ENCODE measurements around the gene RELB. TPM values are rescaled to one million over a fixed set of nuclear protein-coding genes. Genes with fewer than 3 reads are reported as not detected.
A peak's percentile ranks its signal among the peaks of the same experiment; 100 is the strongest.

The RELB gene
- total and polyA plus RNA-seq, 10 of the 15 experiments (the other 5 are each of a cell fraction or from before 2014, with no cell fraction given) = 0.66 to 43.8 (median 12.8) TPM

DNA sequence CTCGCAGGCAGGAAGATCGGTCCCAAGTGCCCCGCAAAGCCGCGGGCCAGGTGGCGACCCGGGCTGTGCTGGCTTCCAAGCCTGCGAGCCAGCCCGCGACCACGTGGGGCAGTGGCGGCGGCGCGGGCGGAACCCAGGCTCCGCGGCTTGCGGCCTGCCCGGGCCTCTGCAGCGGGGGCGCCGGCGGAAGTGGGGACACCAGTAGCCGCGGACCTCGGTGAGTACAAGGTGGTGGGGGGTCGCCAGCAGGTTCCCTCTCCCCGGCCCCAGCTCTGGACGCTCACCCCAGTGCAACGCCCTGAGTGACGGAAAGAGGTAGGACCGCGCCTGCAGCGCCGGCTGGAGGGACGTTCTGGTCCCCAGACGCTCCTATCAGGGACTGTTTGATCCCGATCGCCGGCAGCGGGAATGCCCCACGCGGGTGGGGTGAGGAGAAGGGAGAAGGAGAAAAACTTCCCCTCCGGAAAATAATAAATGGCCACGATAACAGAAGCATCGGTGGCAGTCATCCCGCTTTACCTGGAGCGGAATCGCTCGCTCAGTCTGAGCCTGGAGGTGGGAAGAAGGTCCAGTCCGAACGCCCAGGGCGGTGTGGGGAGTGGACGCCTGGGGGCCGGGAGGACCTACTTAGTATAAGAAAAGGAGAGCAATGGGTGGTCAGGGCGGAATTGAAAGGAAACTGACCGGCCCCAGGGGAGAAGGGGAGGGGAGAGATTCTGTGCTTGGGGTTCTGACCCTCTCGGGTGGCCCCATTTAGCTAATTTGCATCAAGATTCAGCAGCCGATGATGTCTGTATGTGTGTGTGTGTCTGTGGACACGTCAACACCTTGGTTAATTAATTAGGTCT is 78.0 kb downstream of the RELB start, which contains the start of gene GEMIN7 (continued):
- TF ChIP-seq, protein P1, sequence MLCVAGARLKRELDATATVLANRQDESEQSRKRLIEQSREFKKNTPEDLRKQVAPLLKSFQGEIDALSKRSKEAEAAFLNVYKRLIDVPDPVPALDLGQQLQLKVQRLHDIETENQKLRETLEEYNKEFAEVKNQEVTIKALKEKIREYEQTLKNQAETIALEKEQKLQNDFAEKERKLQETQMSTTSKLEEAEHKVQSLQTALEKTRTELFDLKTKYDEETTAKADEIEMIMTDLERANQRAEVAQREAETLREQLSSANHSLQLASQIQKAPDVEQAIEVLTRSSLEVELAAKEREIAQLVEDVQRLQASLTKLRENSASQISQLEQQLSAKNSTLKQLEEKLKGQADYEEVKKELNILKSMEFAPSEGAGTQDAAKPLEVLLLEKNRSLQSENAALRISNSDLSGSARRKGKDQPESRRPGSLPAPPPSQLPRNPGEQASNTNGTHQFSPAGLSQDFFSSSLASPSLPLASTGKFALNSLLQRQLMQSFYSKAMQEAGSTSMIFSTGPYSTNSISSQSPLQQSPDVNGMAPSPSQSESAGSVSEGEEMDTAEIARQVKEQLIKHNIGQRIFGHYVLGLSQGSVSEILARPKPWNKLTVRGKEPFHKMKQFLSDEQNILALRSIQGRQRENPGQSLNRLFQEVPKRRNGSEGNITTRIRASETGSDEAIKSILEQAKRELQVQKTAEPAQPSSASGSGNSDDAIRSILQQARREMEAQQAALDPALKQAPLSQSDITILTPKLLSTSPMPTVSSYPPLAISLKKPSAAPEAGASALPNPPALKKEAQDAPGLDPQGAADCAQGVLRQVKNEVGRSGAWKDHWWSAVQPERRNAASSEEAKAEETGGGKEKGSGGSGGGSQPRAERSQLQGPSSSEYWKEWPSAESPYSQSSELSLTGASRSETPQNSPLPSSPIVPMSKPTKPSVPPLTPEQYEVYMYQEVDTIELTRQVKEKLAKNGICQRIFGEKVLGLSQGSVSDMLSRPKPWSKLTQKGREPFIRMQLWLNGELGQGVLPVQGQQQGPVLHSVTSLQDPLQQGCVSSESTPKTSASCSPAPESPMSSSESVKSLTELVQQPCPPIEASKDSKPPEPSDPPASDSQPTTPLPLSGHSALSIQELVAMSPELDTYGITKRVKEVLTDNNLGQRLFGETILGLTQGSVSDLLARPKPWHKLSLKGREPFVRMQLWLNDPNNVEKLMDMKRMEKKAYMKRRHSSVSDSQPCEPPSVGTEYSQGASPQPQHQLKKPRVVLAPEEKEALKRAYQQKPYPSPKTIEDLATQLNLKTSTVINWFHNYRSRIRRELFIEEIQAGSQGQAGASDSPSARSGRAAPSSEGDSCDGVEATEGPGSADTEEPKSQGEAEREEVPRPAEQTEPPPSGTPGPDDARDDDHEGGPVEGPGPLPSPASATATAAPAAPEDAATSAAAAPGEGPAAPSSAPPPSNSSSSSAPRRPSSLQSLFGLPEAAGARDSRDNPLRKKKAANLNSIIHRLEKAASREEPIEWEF (IDR thresholded peaks at IDR 0.05; ENCODE audit: insufficient replicate concordance, low read depth, low read length) = peak; percentile 8
- peak in 1 of 2 experiments; percentile 88 for TF ChIP-seq SRF (IDR thresholded peaks at IDR 0.05; ENCODE audit: low read depth in 2 of 2, low read length in 2 of 2)
- TF ChIP-seq CREB1 (IDR thresholded peaks at IDR 0.05; ENCODE audit: low read depth) = peak; percentile 66
- TF ChIP-seq STAT3 (IDR thresholded peaks at IDR 0.05; ENCODE audit: low read depth, low read length) = no peak
- TF ChIP-seq, protein P2, sequence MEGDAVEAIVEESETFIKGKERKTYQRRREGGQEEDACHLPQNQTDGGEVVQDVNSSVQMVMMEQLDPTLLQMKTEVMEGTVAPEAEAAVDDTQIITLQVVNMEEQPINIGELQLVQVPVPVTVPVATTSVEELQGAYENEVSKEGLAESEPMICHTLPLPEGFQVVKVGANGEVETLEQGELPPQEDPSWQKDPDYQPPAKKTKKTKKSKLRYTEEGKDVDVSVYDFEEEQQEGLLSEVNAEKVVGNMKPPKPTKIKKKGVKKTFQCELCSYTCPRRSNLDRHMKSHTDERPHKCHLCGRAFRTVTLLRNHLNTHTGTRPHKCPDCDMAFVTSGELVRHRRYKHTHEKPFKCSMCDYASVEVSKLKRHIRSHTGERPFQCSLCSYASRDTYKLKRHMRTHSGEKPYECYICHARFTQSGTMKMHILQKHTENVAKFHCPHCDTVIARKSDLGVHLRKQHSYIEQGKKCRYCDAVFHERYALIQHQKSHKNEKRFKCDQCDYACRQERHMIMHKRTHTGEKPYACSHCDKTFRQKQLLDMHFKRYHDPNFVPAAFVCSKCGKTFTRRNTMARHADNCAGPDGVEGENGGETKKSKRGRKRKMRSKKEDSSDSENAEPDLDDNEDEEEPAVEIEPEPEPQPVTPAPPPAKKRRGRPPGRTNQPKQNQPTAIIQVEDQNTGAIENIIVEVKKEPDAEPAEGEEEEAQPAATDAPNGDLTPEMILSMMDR (IDR thresholded peaks at IDR 0.05 in 2 of 3, conservative IDR thresholded peaks at IDR 0.05 in 1 of 3; ENCODE audit: control insufficient read depth in 2 of 3, extremely low read depth in 1 of 3, insufficient read depth in 1 of 3, low read depth in 3 of 3, low read length in 3 of 3) = peak in 2 of 3 experiments; percentile 9 to 11; a peak in 1 of 6 replicates
- TF ChIP-seq KDM1A (IDR thresholded peaks at IDR 0.05; ENCODE audit: borderline replicate concordance) = no peak
- peak; percentile 26; the same call in 1 of the 2 replicates for TF ChIP-seq EED (IDR thresholded peaks at IDR 0.05; ENCODE audit: low read depth)
- 0 out of 2 replicates have a peak, but pooled peaks have one; percentile 83 for TF ChIP-seq STAT1 (conservative IDR thresholded peaks at IDR 0.05)
- TF ChIP-seq ZNF384 (IDR thresholded peaks at IDR 0.05; ENCODE audit: borderline replicate concordance, low read depth, low read length) = no peak
- no peak for TF ChIP-seq CBX3 (IDR thresholded peaks at IDR 0.05; ENCODE audit: borderline replicate concordance, low read depth)
- peak; percentile 91 for TF ChIP-seq YY1 (IDR thresholded peaks at IDR 0.05; ENCODE audit: low read depth, low read length)
- no peak for TF ChIP-seq BRCA1 (IDR thresholded peaks at IDR 0.05; ENCODE audit: low read depth, low read length)
- peak; percentile 69 for TF ChIP-seq SIX5 (IDR thresholded peaks at IDR 0.05; ENCODE audit: low read depth, low read length, severe bottlenecking)
- TF ChIP-seq PAX5 (IDR thresholded peaks at IDR 0.05; ENCODE audit: borderline replicate concordance, low read depth, low read length) = peak; percentile 59; the same call in 1 of the 2 replicates
- TF ChIP-seq, protein P3, sequence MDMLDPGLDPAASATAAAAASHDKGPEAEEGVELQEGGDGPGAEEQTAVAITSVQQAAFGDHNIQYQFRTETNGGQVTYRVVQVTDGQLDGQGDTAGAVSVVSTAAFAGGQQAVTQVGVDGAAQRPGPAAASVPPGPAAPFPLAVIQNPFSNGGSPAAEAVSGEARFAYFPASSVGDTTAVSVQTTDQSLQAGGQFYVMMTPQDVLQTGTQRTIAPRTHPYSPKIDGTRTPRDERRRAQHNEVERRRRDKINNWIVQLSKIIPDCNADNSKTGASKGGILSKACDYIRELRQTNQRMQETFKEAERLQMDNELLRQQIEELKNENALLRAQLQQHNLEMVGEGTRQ (IDR thresholded peaks at IDR 0.05; ENCODE audit: borderline replicate concordance, low read depth, low read length) = peak; percentile 51
- TF ChIP-seq HDGF (IDR thresholded peaks at IDR 0.05) = 0 out of 2 replicates have a peak, but pooled peaks have one; percentile 34
- TF ChIP-seq, protein P4, sequence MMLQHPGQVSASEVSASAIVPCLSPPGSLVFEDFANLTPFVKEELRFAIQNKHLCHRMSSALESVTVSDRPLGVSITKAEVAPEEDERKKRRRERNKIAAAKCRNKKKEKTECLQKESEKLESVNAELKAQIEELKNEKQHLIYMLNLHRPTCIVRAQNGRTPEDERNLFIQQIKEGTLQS (IDR thresholded peaks at IDR 0.05; ENCODE audit: borderline replicate concordance, extremely low read depth, low read depth, low read length) = 0 out of 2 replicates have a peak, but pooled peaks have one; percentile 45
- peak; percentile 84; the same call in 1 of the 2 replicates for TF ChIP-seq ESRRA (IDR thresholded peaks at IDR 0.05; ENCODE audit: low read length)
- peak; percentile 94 for TF ChIP-seq IKZF1 (conservative IDR thresholded peaks at IDR 0.05)
- peak; percentile 94 for TF ChIP-seq PML (IDR thresholded peaks at IDR 0.05; ENCODE audit: low read length)
- TF ChIP-seq MYB (IDR thresholded peaks at IDR 0.05; ENCODE audit: borderline replicate concordance, low read depth, low read length) = no peak
- TF ChIP-seq ASH2L (IDR thresholded peaks at IDR 0.05; ENCODE audit: borderline replicate concordance, low read depth) = peak; percentile 80; the same call in 1 of the 2 replicates
